ENCODE measurements around the gene PRAMEF25.
"Not testable (repeated sequence)": the region's sequence is repeated elsewhere in the genome, so short reads cannot be mapped to it uniquely, and the experiment has no call there.

The PRAMEF25 gene

GRCh38 chr1:13070474-13070873 is at the start of gene PRAMEF25:
TSS of gene PRAMEF25 (plus strand) at chr1:13070774. CDS start at chr1:13073694, 2,920 bp downstream.
- not testable (repeated sequence) for H3K4me3 ChIP-seq (ENCODE audit: control insufficient read depth, low read depth, low read length); DNase-seq (ENCODE audit: low read depth)

GRCh38 chr1:13056475-13056874 is 14.1 kb upstream of the PRAMEF25 start, which contains the start of gene PRAMEF27:
TSS of gene PRAMEF27 (minus strand) at chr1:13056575. CDS start at chr1:13053659, 2,916 bp downstream.
- H3K4me3 ChIP-seq (ENCODE audit: control insufficient read depth, low read depth, low read length); DNase-seq (ENCODE audit: low read depth): not testable (repeated sequence)

GRCh38 chr1:13116754-13117153 is 46.2 kb downstream of the PRAMEF25 start, which contains the start of gene HNRNPCL2:
TSS of gene HNRNPCL2 (minus strand) at chr1:13116854. CDS start at chr1:13116400, 454 bp downstream.
- H3K4me3 ChIP-seq (ENCODE audit: control insufficient read depth, low read depth, low read length); DNase-seq (ENCODE audit: low read depth): not testable (repeated sequence)

All from fibroblast of mammary gland (primary cell).